Ecto neural progenitor cell (in vitro differentiated cells): Measurements from ENCODE around the gene PCGF3.
A peak's percentile ranks its signal among the peaks of the same experiment; 100 is the strongest.
"Not testable (repeated sequence)": the region's sequence is repeated elsewhere in the genome, so short reads cannot be mapped to it uniquely, and the experiment has no call there.

Experiments
- DNase-seq: peaks from one replicate; pipeline ENCODE4 v3.0.0-alpha.2; 2018; ENCODE audit warnings: low spot score

PCGF3 gene

DNA sequence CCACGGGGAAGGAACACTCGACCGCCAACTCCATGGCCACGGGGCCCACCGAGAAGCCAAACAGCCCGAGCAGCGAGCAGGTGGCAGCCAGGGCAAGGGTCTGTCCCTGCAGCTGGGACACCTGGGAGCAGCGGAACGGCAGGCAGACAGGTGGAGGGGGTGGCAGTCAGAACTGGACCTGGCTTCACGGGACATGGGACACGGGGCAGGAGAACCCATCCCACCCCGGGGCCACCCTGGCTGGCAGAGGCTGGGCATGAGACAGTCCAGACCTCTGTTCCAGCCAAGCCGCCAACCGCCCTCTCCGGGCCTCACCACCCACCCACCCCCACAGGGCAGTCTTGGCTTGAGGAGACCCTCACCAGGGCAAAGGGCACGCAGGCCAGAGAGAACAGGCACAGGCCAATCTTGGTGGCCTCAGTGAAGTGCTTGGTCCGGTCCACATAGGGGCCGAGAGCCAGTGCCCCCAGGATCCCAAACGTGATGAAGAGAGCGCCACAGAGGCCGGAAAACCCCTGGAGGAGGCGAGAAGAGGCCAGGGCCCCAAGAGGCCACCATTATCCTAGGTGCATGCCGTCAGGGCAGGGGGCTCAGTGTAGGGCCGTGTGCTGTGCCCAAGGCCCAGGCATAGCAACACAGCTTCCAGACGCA is 22.3 kb upstream of the PCGF3 start:
- no peak for DNase-seq

DNA sequence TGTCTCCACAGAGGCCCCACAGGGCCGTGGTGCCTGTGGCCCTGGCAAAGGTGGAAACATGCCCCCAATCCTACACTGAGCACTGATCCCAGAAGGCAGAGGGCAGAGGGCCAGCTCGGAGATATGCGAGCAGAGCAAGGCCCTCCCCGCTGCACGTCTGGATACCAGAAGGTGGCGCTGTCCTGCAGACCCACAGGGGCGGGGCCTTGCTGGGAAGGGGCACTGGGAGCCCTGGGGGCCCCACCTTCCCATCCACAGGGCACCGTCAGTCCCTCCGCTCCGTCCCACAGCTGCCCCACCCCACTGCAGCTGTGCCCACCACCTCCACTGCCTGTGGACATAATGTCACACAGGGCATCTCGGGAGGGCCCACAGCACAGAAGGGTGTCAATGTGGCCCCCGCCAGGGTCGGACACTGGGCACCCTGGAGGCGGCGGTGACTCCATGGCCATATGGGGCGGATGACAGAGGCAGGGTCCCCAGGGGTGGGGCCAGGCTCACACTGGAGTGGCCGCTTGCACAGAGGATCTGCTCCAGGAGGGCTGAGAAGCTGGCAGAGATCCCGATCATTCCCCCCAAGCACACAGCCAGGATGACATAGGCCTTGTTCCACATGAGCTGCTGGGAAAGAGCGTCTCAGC is 21.5 kb upstream of the PCGF3 start:
- peak; percentile 81 for DNase-seq

DNA sequence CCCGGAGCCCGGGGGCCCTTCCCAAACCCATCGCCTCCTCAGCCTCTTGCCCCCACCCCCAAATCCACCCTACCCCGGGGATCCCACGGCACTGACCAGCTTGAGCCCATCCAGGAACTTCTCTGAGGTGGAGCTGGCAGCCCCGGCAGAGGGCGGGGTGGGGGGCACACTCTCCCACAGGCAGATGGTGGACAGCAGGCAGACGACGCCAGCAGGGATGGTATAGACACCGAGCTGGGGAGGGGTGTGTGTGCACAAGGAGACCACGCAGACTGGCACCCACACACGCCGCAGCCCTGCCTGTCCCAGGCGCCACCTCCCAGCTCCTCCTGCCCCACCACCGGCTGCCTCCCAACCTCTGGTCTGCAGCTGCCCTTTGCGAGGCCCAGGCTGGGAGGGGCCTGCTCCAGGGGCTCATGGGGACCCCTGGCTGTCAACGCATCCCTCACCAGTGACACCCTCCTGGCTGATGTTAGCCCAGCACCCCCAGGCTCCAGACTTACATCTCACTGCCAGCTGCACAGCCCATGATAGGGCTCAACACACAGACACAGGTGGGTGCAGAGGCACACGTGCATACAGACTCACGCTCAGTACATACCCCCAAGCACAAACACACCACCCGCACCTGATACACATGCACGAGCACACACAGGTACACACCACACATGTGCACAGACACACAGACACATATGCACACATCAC is 20.9 kb upstream of the PCGF3 start:
- no peak for DNase-seq

DNA sequence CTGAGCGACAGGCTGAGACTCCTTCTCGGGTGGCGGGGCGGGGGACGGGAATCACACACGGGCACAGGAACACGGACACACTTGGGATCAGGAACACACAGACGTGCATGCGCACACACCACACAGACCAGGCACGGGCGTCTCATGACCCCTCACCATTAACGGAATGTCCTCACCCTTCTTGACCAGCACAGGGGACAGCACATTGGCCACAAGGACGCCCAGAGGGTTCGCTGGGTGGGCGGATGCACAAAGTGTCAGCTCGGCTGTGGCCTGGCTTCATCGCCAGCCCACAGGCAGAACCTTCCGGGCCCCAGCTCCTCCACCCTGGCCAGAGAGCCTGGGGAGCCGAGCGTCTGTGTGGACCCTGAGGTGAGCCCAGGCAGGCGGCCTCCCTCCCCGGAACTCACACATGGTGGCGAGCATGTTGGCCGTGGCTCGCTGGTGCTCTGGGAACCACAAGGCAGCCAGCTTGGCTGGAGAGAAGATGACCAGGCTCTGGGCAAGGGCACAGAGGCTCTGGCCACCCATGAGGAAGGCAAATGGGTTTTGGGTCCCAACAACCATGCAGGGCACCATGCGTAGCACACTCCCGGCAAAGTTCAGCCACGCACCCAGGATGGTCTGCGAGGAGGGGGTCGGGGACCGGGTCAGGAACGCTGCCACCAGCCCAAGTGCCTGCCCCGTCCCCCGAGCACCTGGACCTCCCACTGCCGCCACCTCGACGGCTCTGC is 19.8 kb upstream of the PCGF3 start:
- no peak for DNase-seq

DNA sequence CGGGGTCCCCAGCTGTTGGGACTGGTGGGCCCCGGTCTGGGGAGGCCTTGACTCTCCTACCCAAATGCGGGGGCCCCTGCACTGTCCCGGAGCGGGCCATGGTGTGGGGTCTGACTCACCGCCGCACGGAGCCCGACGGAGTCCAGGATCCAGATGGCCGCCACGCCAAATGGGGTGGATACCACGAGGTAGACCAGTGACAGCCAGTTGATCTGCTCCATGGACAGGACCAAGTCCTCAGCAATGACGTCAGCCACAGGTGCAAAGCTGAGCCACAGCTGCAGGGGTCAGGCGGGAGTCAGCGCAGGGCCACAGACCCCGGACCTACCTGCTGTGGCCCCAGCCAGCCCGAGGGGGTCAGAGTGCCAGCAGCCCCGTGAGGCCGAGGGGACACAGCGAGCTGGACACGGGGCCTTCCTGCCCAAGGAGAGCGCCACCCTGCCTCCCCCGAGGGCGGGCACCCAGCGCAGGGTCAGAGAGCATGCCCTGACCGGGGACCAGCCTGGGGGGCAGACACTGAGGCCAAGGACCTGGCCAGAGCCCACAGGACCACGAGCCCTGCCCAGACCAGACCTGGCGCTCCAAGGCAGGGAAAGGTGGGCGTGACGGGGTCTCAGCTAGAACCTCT is 19.1 kb upstream of the PCGF3 start:
- no peak for DNase-seq

DNA sequence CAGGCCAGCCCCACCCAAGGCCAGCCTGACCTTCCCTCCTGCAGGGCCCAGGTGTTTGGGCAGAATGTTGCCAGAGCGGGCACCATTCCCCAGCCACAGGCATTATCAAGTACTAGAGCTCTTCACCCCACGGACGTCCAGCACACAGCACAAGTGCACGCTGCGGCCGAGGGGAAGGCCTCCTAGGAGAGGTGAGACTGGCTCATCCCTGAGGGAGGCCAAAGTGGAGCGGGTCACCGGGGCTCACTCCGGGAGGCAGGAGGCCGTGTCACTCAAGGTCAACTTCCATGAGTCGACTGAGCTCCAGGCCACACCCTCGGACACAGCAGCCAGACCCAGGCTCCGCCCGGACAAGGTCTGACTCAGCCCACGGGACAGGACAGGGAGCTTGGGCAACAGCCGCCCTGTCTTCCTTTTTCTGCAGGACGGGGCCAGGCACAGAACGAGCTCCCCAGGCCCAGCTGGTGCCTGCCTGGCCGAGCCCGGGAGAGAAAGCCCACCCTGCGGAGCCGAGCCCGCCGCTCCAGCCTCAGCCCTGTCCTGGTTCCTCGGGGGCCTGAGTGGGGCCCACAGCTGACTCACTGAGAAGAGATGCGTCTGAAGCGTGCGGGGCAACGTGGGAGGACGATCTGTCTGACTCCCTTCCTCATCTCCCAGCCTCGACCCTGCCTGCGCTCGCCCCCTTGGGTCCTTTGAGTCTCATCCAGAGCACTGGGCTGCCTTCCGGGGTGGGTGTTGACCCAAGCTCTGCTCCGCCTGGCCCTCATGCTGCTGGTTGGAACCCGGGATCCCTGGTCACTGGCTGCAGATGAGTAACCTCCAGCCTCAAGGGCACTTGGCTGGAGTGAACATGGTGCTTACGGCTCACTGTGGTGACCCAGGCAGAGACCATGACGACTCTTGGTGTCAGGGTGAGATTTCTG is 18.3 kb upstream of the PCGF3 start:
- no peak for DNase-seq

DNA sequence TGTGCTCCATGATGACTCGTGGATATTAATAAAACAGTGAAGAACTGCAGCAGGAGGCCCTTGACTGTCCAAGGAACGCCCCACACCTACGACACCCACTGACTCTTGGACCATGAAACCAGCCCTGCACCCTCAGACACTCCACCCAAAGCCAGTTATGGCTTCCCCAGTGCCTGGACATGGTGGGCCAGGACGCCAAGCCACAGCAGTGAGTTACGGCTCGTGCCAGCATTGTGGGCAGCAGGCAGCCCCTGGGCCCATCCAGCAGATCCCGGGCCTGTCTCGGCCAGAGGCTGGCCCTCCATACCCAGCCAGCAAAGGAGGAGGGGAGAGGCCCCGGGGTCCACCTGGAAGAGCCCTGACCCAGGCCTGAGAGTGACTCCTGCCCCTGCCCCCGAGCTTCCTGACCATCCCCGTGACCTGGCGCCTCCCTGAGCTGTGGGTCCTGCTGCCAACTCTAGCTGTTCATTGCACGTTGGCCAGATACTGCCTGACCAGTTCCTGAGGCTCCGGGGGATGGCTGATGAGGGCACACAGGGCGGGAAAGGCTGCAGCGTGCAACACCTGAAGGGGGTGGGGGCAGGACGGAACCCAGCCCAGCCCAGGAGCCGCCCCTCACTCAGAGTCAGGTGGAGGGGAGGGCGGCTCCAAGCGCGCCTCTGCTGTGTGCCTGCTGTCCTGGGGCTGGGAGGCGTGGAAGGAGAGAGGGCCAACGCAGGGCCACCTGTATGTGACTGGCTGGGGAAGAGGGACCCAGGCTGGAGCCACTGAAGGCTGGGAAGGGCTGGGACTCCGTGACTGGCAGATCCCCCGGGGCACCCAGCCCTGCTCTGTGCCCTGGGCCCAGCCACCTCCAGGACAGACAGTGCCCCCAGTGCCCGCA is 17.4 kb upstream of the PCGF3 start:
- no peak for DNase-seq

DNA sequence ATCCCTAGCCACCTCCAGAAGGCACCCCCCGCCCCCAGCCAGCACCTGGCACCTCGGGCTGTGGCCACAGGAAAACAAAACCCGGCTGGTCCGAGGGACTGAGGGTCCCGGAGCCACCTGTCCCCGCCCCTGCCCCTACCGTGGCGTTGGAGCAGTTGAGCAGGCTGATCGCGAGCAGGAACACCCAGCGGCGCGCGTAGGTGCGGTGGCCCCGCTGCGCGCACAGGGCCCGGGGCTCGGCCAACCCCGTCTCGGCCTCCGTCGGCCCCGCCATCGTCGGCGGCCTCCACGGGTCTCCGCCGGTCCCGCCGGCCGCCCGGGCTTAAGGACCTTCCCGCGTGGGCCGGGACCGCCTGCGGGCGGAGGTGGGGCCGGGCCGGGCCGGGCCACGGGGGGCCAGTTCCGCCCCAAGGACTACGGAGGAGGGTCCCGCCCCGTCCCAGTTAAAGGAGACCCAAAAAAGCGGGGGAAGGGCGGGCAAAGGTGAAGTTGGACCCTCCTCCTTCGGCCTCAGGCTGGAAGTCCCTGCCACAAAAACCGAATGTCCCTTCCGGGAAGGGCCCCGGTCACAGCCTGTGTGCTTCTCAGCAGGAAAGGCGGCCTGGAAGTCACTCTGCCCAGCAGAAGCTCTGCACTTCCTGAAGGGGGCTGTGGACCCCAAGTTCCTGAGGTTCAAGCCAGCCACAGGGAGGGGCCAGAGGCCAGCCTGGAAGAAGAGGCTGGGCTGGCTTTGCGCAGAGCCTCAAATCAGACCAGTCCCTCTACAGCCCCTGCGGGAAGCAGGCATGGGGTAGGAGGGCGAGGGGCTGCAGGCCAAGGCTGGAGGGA is 16.6 kb upstream of the PCGF3 start, which contains the start of gene SLC49A3:
TSS of gene SLC49A3 (minus strand) at position 298 of the 828 bp plus-strand sequence. CDS start at position 274, 24 bp downstream.
- peak; percentile 69 for DNase-seq

DNA sequence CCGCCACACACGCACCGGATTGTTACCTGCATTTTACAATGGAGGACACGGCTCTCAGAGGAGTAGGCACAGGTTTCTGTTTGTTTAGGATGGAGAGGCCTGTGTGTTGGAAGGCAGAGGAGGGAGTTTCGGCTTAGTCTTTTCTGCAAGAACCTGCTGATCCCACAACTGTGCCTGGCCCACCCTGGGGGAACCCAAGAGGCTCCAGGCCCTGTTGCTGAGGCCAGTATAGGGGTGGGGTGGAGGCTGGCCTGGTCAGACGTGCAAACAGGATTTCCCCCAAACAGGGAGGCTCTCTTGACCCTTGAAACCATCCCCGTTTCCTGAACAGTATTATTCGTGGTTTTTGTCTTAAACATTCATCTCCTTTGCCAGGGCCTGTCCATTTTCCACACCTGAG is 15.9 kb upstream of the PCGF3 start:
- no peak for DNase-seq

DNA sequence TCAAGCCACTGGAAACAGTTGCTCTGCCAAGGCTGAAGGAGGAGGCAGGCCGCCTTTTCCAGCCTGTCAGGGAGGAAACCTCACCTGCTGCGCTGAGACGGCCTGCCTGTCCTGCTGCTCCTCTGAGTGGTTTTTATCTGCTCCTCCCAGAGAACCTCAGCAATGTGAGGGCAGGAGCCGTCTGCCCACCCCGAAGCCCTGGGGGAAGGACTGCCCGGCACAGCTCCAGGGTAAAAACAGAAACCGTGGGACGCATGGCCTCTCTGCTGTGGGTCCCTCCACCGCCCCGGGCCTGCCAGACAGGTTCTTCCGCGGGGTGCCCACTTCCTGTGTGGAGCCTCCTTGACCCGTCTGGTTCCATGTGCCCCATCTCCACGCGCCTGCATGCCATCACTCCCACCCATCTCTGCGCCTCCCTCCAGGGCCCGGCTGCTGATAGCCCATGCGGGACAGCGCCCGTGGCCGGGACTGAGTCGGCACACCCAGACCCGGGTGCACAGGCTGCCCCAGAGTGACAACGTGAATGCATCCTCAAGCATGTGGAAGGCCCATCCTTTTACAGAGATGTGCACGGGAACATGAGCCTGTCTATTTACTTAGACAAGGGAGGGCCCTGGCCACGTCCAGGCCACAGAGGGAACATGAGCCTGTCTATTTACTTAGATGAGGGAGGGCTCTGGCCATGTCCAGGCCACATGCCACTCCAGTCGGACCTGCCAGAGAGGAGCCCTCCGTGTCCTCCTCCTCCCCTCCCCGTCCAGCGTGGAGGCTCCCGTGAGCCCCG is 12.7 kb upstream of the PCGF3 start:
- no peak for DNase-seq

DNA sequence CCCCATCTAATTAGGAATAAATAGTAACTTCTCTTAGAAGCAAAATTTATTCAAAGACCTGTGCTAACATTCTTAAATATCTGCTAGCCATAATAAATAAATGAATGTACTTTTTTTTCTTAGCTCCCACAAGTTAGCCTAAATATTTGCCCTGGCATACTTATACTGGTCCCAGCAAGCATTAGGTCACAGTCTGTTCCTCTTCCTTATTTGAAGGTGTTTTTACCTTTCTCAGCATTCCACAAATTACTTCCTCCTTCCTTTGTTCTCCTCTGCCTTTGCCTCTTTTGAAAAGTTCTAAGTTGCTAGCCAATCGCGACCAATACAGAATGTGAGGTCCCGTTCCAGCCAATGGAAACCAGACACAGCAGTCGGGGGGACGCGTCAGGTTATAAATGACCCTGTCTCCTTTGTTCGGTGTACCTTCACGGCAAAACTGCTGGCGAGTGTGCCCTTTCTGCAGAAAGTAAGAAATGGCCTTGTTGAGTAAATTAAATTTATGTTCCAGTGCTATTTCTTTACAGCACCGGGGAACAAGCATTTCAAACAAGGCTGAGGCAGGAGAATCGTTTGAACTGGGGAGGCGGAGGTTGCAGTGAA is 11.2 kb upstream of the PCGF3 start:
- not testable (repeated sequence) for DNase-seq

DNA sequence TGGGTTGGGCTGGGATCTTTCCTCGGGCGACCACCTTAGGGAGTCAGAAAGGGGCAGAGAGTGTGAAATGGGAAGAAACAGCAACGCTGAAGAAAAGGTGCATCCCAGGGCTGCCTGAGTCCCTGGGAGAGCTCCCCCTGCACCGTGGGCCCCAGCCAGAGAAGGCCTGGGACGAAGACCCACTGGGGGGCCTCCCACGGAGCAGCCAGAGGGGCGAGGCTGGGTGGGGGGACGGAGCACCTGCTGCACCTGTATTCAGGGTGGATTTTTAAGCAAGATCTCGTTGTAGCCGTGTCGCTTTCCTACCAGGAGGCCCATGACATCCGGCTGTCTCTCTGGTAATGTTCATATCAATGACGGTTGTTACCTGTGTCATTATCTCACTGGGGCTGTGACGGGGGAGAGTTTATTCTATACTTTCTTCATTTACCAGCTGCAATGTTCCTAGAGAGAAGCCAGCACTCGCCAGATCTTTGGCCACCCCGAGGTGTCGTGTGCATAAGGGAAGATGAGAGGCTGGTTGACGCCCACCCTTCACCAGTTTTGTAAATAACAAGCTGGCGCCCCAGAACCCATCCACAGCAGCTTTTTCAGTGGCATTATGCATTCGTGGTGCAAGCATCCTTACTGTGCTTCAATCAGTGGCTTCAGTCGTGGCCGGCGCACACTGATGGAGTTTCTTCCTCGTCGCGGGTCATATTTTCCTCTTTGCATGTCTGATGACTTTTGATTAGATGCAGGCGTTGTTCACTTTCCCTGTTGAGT is 5.6 kb upstream of the PCGF3 start:
- DNase-seq = no peak

DNA sequence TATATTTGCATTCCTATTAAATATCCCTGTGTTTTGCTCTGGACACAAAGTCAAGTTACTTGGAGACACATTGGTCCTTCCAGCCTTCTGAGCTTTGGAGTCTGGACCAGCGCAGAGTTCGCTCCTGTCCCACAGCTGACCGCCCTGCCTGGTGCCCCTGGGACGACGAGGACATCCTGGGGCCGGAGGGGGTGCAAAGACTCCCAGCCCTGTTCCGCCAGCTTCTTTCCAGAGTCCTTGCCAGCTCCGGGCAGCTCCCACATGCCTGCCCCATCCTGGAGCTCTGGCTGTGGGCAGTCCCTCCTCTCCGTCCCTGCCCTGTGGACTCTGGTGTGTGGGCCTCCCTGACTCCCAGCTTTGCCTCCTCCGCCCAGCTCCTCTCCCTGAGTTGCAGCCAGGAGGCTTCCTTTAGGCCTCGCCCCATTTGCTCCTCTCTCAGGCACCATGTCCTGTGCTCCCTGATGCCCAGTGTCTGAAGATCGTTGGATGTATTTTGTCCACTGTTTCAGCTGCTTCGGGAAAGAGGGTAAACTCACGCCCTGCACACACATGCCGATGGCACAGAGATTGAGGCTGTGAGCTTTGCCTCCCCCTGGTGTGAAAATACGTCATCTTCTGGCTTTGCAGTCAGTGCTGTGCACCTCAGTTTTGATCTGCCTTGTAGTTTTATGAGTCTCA is 4.9 kb upstream of the PCGF3 start:
- no peak for DNase-seq

DNA sequence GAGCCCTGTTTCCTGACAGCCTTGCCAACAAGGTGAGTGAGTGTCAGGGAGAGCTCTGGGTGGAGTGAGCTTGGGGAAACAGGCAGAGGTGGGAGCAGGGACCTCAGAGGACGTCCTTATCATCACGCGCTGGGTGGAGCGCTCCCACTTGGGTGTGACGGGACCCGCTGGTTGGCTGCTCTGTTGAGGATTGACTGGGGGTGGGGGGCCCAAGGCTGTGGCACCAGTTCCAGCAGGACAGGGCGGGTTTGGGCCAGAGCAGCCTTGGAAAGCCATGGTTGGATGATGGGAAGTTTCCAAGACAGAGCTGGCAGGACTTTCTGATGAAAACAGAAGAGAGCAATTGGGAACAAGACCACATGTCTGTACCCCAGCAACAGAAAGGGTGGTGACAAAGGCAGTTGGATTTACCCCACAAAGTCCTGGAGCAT is 3.0 kb upstream of the PCGF3 start:
- no peak for DNase-seq

DNA sequence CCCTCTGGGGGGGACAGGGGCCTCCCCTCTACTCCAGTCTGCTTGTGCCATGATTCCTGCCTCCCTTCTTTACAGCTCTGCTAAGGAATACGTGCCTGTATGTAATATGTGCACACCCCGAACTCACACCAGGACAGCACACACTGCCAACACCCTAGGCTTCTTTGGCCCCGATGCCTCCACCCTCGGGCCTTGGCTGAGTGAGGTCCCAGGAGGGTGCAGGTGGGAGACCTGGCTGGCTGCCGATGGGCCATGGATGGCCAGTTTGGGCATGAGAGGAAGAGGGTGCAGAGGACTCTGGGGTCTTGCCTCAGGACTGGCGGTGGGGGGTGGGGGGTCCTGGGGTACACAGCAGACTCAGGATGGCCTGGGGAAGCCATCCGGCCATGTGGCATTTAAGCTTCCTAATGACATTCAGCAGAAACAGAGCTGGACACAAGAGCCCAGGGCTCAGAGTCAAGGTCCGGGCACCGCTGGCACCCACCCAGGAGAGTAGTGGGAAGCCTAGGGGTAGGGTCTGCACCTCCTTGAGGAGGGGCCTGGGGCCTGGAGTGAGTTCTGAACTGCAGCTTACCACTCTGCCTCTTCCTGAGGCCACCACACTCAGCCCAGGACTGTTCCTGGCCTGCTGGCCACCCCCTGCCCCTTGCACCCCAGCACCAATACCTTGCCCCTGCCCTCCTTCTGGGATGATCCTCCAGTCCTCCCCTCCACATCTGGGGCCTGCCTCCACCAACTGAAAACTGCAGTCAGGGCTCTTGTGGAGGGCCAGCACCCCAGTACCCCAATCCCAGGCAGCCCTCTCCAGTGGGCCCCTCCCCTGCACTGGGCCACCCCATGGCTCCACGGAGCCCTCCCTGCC is 2.1 kb upstream of the PCGF3 start:
- no peak for DNase-seq
